Esophagus squamous epithelium (tissue), 5 donors: ENCODE results near the gene ZNF521. TPM values are rescaled to one million over a fixed set of nuclear protein-coding genes. Genes with fewer than 3 reads are reported as not detected.
A peak's percentile ranks its signal among the peaks of the same experiment; 100 is the strongest.

Source experiments
- DNase-seq: peaks from one replicate; lab custom pipeline; 2025; lab: John Stamatoyannopoulos, UW
- H3K27ac ChIP-seq, 4 donors: fragments of 200-600 bp; sonication (generic); one replicate each; pipeline ENCODE4 v1.5.1; 2016 to 2019; ENCODE audit warnings: mild to moderate bottlenecking in 1 of 4
- H3K27me3 ChIP-seq, 4 donors: fragments of 200-600 bp; sonication (generic); 1 replicate in 3 of 4; 2 replicates in 1 of 4; pipeline versions ENCODE4 v1.5.1 to v1.6.0; 2017 to 2021; ENCODE audit warnings: antibody characterized with exemption in 1 of 4
- H3K36me3 ChIP-seq, 3 donors: fragments of 200-600 bp; sonication (generic); one replicate each; pipeline ENCODE4 v1.5.1; 2016 to 2019
- H3K4me1 ChIP-seq, 3 donors: fragments of 200-600 bp; sonication (generic); one replicate each; pipeline ENCODE4 v1.5.1; 2017 to 2019
- H3K4me3 ChIP-seq, 4 donors: fragments of 200-600 bp; sonication (generic); 1 replicate in 3 of 4; 2 replicates in 1 of 4; pipeline ENCODE4 v1.5.1; 2016 to 2019; ENCODE audit warnings: mild to moderate bottlenecking in 2 of 4, moderate library complexity in 1 of 4
- H3K9me3 ChIP-seq, 3 donors: fragments of 200-600 bp; sonication (generic); one replicate each; pipeline ENCODE4 v1.5.1; 2016 to 2019
- CTCF ChIP-seq, 6 experiments: fragments of 450-650 bp in 4 of 6; fragments of 200-600 bp in 2 of 6; sonication (generic) in 2 of 6; IDR thresholded peaks; one replicate each; pipeline ENCODE4 v1.5.1; 2016 to 2019; ENCODE audit warnings: antibody characterized with exemption in 6 of 6, mild to moderate bottlenecking in 4 of 6, moderate library complexity in 4 of 6
- POLR2A ChIP-seq, 4 donors: fragments of 450-650 bp; IDR thresholded peaks; one replicate each; pipeline ENCODE4 v1.6.1; 2017; ENCODE audit warnings: antibody characterized with exemption in 4 of 4, mild to moderate bottlenecking in 4 of 4, moderate library complexity in 3 of 4
- WGBS, 2 donors: methylation state at CpG; one replicate each; pipeline ENCODE4 v1.1.5; 2018; 5-methylcytosine and 5-hydroxymethylcytosine counted together
- intact Hi-C: fragments of 100-400 bp; cut with DNase I; formaldehyde crosslinking; loops from one replicate; pipeline ENCODE4 v1.15.0; 2022
- total RNA-seq, 4 donors: library from RNA; depleted of rRNA; stranded (reverse); fragments of >200 nt; gene quantifications; one replicate each; pipeline ENCODE4 v1.1.0, GENCODE V29; 2016
- donor health status: DM: yes; HTN: yes; CAD: no.

Gene ZNF521
- total RNA-seq, 4 donors from 2014 or later = 0.68 to 11.3 (median 4.7) TPM

GRCh38 chr18:25279961-25280360, 72.0 kb downstream of the ZNF521 start:
- TF ChIP-seq CTCF (IDR thresholded peaks at IDR 0.05) (no peak), POLR2A (IDR thresholded peaks at IDR 0.05) (no peak)
- Histone ChIP-seq H3K27me3 (no peaks in the 10 kb centered on the region), H3K9me3 (no peaks in the 10 kb centered on the region), H3K4me1 (peaks cover 0 to 35% (median 6%) of the 10 kb centered on the region in 3 donors), H3K4me3 (no peak overlapping the region), H3K27ac (peak overlapping the region in 1 of 4 donors; percentile 16), H3K36me3 (no peaks in the 10 kb centered on the region)
- intact Hi-C loops = no loop called here
- WGBS, 2 donors = 68 to 76% methylated on average over 6 of the region's 6 CpGs
- DNase-seq = no peak

- peaks cover 0 to 31% (median 6%) of the 10 kb centered on the region in 3 donors for H3K4me1 ChIP-seq
- no peak for DNase-seq
- TF ChIP-seq POLR2A (IDR thresholded peaks at IDR 0.05) = no peak
- TF ChIP-seq CTCF (IDR thresholded peaks at IDR 0.05) = no peak
- H3K27me3 ChIP-seq = no peaks in the 10 kb centered on the region
- H3K27ac ChIP-seq = no peak overlapping the region
- intact Hi-C loops = no loop called here
- H3K4me3 ChIP-seq = no peak overlapping the region
- H3K9me3 ChIP-seq = no peaks in the 10 kb centered on the region
- 52 to 59% methylated on average over 3 of the region's 3 CpGs for WGBS, 2 donors
- no peaks in the 10 kb centered on the region for H3K36me3 ChIP-seq
These were observed 72.4 kb downstream of the ZNF521 start for GRCh38 chr18:25279556-25279955.

- no peak overlapping the region for H3K4me3 ChIP-seq
- H3K36me3 ChIP-seq = no peaks in the 10 kb centered on the region
- no peaks in the 10 kb centered on the region for H3K27me3 ChIP-seq
- H3K9me3 ChIP-seq = no peaks in the 10 kb centered on the region
- H3K27ac ChIP-seq = no peak overlapping the region
- H3K4me1 ChIP-seq = peaks cover 0 to 27% (median 6%) of the 10 kb centered on the region in 3 donors
- TF ChIP-seq CTCF (IDR thresholded peaks at IDR 0.05) (no peak), POLR2A (IDR thresholded peaks at IDR 0.05) (no peak)
- intact Hi-C loops = no loop called here
- 16 to 27% methylated on average over 2 of the region's 2 CpGs for WGBS, 2 donors
- DNase-seq = no peak
These were observed 72.8 kb downstream of the ZNF521 start for GRCh38 chr18:25279133-25279532.

GRCh38 chr18:25278394-25278793, 73.6 kb downstream of the ZNF521 start:
- WGBS, 2 donors = 67 to 73% methylated on average over 4 of the region's 4 CpGs
- TF ChIP-seq POLR2A (IDR thresholded peaks at IDR 0.05) (no peak), CTCF (IDR thresholded peaks at IDR 0.05) (no peak)
- Histone ChIP-seq H3K36me3 (no peaks in the 10 kb centered on the region), H3K9me3 (no peaks in the 10 kb centered on the region), H3K27me3 (no peaks in the 10 kb centered on the region), H3K4me1 (peaks cover 0 to 19% (median 6%) of the 10 kb centered on the region in 3 donors), H3K4me3 (no peak overlapping the region), H3K27ac (peak overlapping the region in 1 of 4 donors; percentile 11)
- intact Hi-C loops = no loop called here
- no peak for DNase-seq

- intact Hi-C loops = no loop called here
- Histone ChIP-seq H3K9me3 (no peaks in the 10 kb centered on the region), H3K4me3 (no peak overlapping the region), H3K4me1 (peaks cover 0 to 13% (median 0%) of the 10 kb centered on the region in 3 donors), H3K36me3 (no peaks in the 10 kb centered on the region), H3K27me3 (no peaks in the 10 kb centered on the region), H3K27ac (no peak overlapping the region)
- 66 to 71% methylated on average over 9 to 11 of the region's 11 CpGs for WGBS, 2 donors
- no peak for DNase-seq
- TF ChIP-seq POLR2A (IDR thresholded peaks at IDR 0.05) = no peak
- TF ChIP-seq CTCF (IDR thresholded peaks at IDR 0.05) = no peak
These were observed 76.5 kb downstream of the ZNF521 start for GRCh38 chr18:25275412-25276001.
